ENCODE results near the gene IFIH1.

- TF ChIP-seq, protein P1, sequence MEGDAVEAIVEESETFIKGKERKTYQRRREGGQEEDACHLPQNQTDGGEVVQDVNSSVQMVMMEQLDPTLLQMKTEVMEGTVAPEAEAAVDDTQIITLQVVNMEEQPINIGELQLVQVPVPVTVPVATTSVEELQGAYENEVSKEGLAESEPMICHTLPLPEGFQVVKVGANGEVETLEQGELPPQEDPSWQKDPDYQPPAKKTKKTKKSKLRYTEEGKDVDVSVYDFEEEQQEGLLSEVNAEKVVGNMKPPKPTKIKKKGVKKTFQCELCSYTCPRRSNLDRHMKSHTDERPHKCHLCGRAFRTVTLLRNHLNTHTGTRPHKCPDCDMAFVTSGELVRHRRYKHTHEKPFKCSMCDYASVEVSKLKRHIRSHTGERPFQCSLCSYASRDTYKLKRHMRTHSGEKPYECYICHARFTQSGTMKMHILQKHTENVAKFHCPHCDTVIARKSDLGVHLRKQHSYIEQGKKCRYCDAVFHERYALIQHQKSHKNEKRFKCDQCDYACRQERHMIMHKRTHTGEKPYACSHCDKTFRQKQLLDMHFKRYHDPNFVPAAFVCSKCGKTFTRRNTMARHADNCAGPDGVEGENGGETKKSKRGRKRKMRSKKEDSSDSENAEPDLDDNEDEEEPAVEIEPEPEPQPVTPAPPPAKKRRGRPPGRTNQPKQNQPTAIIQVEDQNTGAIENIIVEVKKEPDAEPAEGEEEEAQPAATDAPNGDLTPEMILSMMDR (IDR thresholded peaks at IDR 0.05) = no peak
- TF ChIP-seq POLR2A (IDR thresholded peaks at IDR 0.05) = no peak
Measured at GRCh38 chr2:162258686-162259085, 59.8 kb downstream of the IFIH1 start.

Data from vagina (tissue), 2 donors.